ENCODE results near the gene MEX3D. TPM values are rescaled to one million over a fixed set of nuclear protein-coding genes. Genes with fewer than 3 reads are reported as not detected.
"Not testable (repeated sequence)": the region's sequence is repeated elsewhere in the genome, so short reads cannot be mapped to it uniquely, and the experiment has no call there.

MEX3D gene
- total and polyA plus RNA-seq, 8 donors, result 4.9 to 90.4 (median 10.8) TPM

DNA sequence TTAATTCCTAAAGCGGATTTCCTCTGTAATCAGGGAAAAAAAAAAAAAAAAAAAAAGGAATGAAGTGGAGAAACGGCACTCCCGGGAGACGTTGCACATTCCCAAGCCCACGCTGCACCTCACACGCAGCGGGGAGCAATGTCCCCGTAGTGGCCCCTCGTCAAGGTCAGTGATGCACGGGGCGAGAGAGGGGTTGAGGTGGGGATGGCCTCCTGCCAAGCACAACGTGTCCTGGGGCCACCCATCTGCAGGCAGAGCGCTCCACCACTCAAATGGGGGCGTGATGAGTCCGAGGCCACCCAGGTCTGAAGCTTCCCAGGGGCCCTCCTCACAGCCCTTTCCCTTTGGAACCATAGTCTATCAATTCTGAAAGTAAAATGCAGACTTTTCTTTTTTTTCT, 29.1 kb downstream of the MEX3D start:
- Histone ChIP-seq H3K36me3 (no peaks in the 10 kb centered on the region), H3K27ac (no peak overlapping the region), H3K27me3 (peaks cover 0 to 82% (median 18%) of the 10 kb centered on the region in 3 donors), H3K9me3 (no peaks in the 10 kb centered on the region), H3K4me1 (peaks cover 0 to 12% (median 4%) of the 10 kb centered on the region in 4 donors), H3K4me3 (no peak overlapping the region)
- 28 to 42% (median 34%) methylated on average over 15 of the region's 15 CpGs for WGBS, 5 donors
- DNase-seq, result no peak
- no peak for TF ChIP-seq POLR2A (IDR thresholded peaks at IDR 0.05)
- TF ChIP-seq POLR2AphosphoS5 (IDR thresholded peaks at IDR 0.05), result no peak
- TF ChIP-seq EP300 (IDR thresholded peaks at IDR 0.05), result no peak
- TF ChIP-seq, protein P1, sequence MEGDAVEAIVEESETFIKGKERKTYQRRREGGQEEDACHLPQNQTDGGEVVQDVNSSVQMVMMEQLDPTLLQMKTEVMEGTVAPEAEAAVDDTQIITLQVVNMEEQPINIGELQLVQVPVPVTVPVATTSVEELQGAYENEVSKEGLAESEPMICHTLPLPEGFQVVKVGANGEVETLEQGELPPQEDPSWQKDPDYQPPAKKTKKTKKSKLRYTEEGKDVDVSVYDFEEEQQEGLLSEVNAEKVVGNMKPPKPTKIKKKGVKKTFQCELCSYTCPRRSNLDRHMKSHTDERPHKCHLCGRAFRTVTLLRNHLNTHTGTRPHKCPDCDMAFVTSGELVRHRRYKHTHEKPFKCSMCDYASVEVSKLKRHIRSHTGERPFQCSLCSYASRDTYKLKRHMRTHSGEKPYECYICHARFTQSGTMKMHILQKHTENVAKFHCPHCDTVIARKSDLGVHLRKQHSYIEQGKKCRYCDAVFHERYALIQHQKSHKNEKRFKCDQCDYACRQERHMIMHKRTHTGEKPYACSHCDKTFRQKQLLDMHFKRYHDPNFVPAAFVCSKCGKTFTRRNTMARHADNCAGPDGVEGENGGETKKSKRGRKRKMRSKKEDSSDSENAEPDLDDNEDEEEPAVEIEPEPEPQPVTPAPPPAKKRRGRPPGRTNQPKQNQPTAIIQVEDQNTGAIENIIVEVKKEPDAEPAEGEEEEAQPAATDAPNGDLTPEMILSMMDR (IDR thresholded peaks at IDR 0.05), result no peak
- intact Hi-C loops (cut with DNase I; ENCODE audit: low total_unique reads), result no loop called here

DNA sequence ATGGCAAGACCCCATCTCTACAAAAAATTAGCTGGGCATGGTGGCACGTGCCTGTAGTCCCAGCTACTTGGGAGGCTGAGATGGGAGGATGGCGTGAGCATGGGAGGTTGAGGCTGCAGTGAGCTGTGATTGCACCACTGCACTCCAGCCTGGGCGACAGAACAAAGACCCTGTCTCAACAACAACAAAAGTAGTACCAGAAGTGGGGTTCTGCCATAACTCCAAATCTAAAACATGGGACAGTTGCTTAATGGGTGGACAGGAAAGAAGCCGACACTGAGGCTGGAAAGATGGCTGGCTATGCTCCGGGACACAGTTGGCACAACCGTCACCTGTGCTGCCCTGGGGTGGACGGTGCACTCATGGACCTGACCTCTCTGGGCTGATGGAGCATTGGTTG, 32.4 kb downstream of the MEX3D start:
- intact Hi-C loops (cut with DNase I; ENCODE audit: low total_unique reads); H3K27ac ChIP-seq; H3K36me3 ChIP-seq; H3K4me3 ChIP-seq; H3K4me1 ChIP-seq; DNase-seq; H3K9me3 ChIP-seq: not testable (repeated sequence)
- peaks cover 0 to 84% (median 25%) of the 10 kb centered on the region in 3 donors for H3K27me3 ChIP-seq
- 88 to 96% (median 93%) methylated on average over 7 of the region's 7 CpGs for WGBS, 5 donors

GRCh38 chr19:1534972-1535371, 33.2 kb downstream of the MEX3D start:
- H3K9me3 ChIP-seq, result no peaks in the 10 kb centered on the region
- WGBS, 5 donors, result 77 to 87% (median 85%) methylated on average over 3 to 14 of the region's 14 CpGs
- H3K4me1 ChIP-seq, result peaks cover 0 to 3% (median 0%) of the 10 kb centered on the region in 4 donors
- no peak overlapping the region for H3K27ac ChIP-seq
- TF ChIP-seq EP300 (IDR thresholded peaks at IDR 0.05) (no peak), POLR2AphosphoS5 (IDR thresholded peaks at IDR 0.05) (no peak), POLR2A (IDR thresholded peaks at IDR 0.05) (no peak)
- TF ChIP-seq, protein P1 (IDR thresholded peaks at IDR 0.05), result no peak
- no peak overlapping the region for H3K4me3 ChIP-seq
- peaks cover 0 to 82% (median 20%) of the 10 kb centered on the region in 3 donors for H3K27me3 ChIP-seq
- no peaks in the 10 kb centered on the region for H3K36me3 ChIP-seq
- intact Hi-C loops (cut with DNase I; ENCODE audit: low total_unique reads), result no loop called here
- no peak for DNase-seq

DNA sequence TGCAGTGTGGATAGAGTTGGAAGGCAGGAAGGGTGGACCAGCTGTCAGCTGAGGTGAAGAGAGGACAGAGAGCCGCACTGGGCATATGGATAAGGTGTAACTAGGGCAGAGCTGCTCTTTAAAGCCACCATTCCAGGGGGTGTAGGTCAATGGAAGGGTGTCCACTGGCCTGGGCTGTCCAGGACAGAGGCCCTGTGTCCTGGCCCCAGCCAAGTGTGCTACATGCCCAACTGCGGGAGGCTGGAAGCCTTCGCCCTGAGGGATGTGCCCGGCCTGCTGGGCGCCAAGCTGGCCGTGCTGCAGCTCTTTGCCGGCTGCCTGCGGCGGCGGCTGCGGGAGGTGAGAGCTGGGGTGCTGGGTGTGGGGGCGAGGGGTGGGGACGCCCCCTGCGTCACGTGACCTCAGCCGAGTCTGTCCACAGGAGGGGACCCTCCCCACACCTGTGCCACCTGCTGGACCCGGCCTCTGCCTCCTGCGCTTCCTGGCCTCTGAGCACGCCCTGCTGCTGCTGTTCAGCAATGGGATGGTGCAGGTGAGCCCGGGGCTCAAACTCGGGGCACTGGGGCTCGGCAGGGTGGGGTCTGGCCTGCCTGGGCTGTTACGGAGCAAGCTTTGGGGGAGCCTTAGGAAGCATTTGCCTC, 34.5 kb downstream of the MEX3D start:
- TF ChIP-seq EP300 (IDR thresholded peaks at IDR 0.05) (no peak), POLR2AphosphoS5 (IDR thresholded peaks at IDR 0.05) (no peak), POLR2A (IDR thresholded peaks at IDR 0.05) (no peak)
- TF ChIP-seq, protein P1 (IDR thresholded peaks at IDR 0.05), result no peak
- Histone ChIP-seq H3K27me3 (peaks cover 0 to 85% (median 31%) of the 10 kb centered on the region in 3 donors), H3K4me3 (no peak overlapping the region), H3K36me3 (no peaks in the 10 kb centered on the region), H3K9me3 (no peaks in the 10 kb centered on the region), H3K27ac (no peak overlapping the region), H3K4me1 (no peaks in the 10 kb centered on the region)
- intact Hi-C loops (cut with DNase I; ENCODE audit: low total_unique reads), result no loop called here
- no peak for DNase-seq
- WGBS, 5 donors, result 56 to 84% (median 70%) methylated on average over 12 to 23 of the region's 23 CpGs

DNA sequence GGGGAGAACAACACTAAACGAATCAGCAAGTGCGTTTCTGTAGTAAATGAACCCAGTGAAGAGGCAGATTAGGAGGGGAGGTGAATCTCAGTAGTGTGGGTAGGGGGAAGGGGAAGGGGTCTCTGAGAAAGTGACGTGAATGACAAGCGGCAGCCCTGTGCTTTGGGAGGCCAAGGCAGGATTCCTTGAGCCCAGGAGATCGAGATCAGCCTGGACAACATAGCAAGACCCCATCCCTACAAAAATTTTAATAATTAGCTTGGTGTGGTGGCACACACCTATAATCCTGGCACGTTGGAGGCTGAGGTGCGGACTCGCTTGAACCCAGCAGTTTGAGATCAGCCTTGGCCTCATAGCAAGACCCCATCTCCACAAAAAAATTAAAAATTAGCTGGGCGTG, 36.1 kb downstream of the MEX3D start:
- no peak for DNase-seq
- no peaks in the 10 kb centered on the region for H3K36me3 ChIP-seq
- peaks cover 0 to 85% (median 28%) of the 10 kb centered on the region in 3 donors for H3K27me3 ChIP-seq
- H3K4me3 ChIP-seq, result no peak overlapping the region
- no peaks in the 10 kb centered on the region for H3K9me3 ChIP-seq
- H3K27ac ChIP-seq, result no peak overlapping the region
- intact Hi-C loops (cut with DNase I; ENCODE audit: low total_unique reads), result no loop called here
- no peaks in the 10 kb centered on the region for H3K4me1 ChIP-seq
- TF ChIP-seq, protein P1 (IDR thresholded peaks at IDR 0.05), result no peak
- TF ChIP-seq POLR2A (IDR thresholded peaks at IDR 0.05) (no peak), EP300 (IDR thresholded peaks at IDR 0.05) (no peak), POLR2AphosphoS5 (IDR thresholded peaks at IDR 0.05) (no peak)
- 83 to 88% (median 86%) methylated on average over 9 of the region's 9 CpGs for WGBS, 5 donors

Measured in stomach (tissue), 9 donors.